Endothelial cell of umbilical vein (primary cell): ENCODE measurements around the gene PDK4. TPM values are rescaled to one million over a fixed set of nuclear protein-coding genes. Genes with fewer than 3 reads are reported as not detected.

Experiments
- BruUV-seq: library from RNA; stranded (reverse); fragments of 400-500 nt; replicated peaks from 2 replicates; lab custom pipeline; 2021; lab: Mats Ljungman, UMichigan
- CTCF ChIA-PET: fragments of 300-600, 350-600 bp; sonication (Branson Sonifier 250); formaldehyde crosslinking; loops from one replicate; lab custom pipeline; 2021; ENCODE audit warnings: antibody characterized with exemption, inconsistent platforms; lab: Charles Lee
- POLR2A ChIA-PET: fragments of 300-600, 350-600 bp; sonication (Branson Sonifier 250); formaldehyde crosslinking; loops from one replicate; lab custom pipeline; 2021; ENCODE audit warnings: antibody characterized with exemption, inconsistent platforms; lab: Charles Lee
- DNase-seq: peaks from one replicate; pipeline ENCODE4 v3.0.0-alpha.2; 2011; ENCODE audit warnings: low read depth, low spot score
- FAIRE-seq: peaks from 2 replicates; lab custom pipeline; 2011; peaks lifted over from hg19 to GRCh38; lab: Jason Lieb, UNC
- H2AFZ ChIP-seq: 2 replicates; pipeline ENCODE4 v1.6.0; 2012; ENCODE audit warnings: low read depth, low read length, control low read depth, inconsistent platforms
- H3K27ac ChIP-seq: 2 replicates; pipeline ENCODE4 v1.5.1; 2011; ENCODE audit warnings: low read depth, mild to moderate bottlenecking, control low read depth, low read length, moderate library complexity; ENCODE audit not compliant: insufficient read depth
- H3K27me3 ChIP-seq, 2 experiments: 2 replicates each; pipeline versions ENCODE4 v1.6.0 to v1.6.1; 2011; ENCODE audit warnings: low read length in 2 of 2, mixed read lengths in 1 of 2; ENCODE audit not compliant: control insufficient read depth in 2 of 2, insufficient read depth in 2 of 2
- H3K36me3 ChIP-seq, 2 experiments: 2 replicates in 1 of 2; 3 replicates in 1 of 2; pipeline ENCODE4 v1.5.1; 2011; ENCODE audit warnings: low read length in 2 of 2, mild to moderate bottlenecking in 1 of 2, moderate library complexity in 1 of 2; ENCODE audit not compliant: control insufficient read depth in 2 of 2, insufficient read depth in 2 of 2; ENCODE audit errors: extremely low read depth in 1 of 2
- H3K4me1 ChIP-seq: 3 replicates; pipeline ENCODE4 v1.5.1; 2011; ENCODE audit warnings: mild to moderate bottlenecking, low read length; ENCODE audit not compliant: control insufficient read depth, insufficient read depth; ENCODE audit errors: extremely low read depth
- H3K4me2 ChIP-seq: 2 replicates; pipeline ENCODE4 v1.6.1; 2011; ENCODE audit warnings: low read length, control low read depth, mixed read lengths; ENCODE audit not compliant: insufficient read depth
- H3K4me3 ChIP-seq, 3 experiments: fragments of 200-600 bp in 1 of 3; sonication (generic), shearing (Covaris generic) in 1 of 3; replicated peaks in 1 of 3; 2 replicates each; pipeline ENCODE4 v1.5.1; 2011 to 2016; ENCODE audit warnings: control low read depth in 3 of 3, low read length in 3 of 3, mild to moderate bottlenecking in 2 of 3, inconsistent platforms in 1 of 3, low read depth in 1 of 3, moderate library complexity in 1 of 3; ENCODE audit not compliant: insufficient read depth in 1 of 3
- H3K79me2 ChIP-seq: 2 replicates; pipeline ENCODE4 v1.6.0; 2012; ENCODE audit warnings: low read length, inconsistent platforms; ENCODE audit not compliant: control insufficient read depth, insufficient read depth
- H3K9ac ChIP-seq: replicated peaks from 2 replicates; pipeline ENCODE3; 2011; ENCODE audit warnings: low read length, control low read depth; ENCODE audit not compliant: insufficient read depth; ENCODE audit errors: extremely low read depth
- H3K9me1 ChIP-seq: replicated peaks from 3 replicates; pipeline ENCODE4 v1.6.0; 2011; ENCODE audit warnings: mild to moderate bottlenecking, low read length; ENCODE audit not compliant: control insufficient read depth, insufficient read depth; ENCODE audit errors: extremely low read depth
- H3K9me3 ChIP-seq: replicated peaks from 2 replicates; pipeline ENCODE4 v1.5.1; 2012; ENCODE audit warnings: low read length, inconsistent platforms; ENCODE audit not compliant: control insufficient read depth, insufficient read depth
- H4K20me1 ChIP-seq: replicated peaks from 2 replicates; pipeline ENCODE3; 2011; ENCODE audit warnings: mild to moderate bottlenecking, low read length; ENCODE audit not compliant: control insufficient read depth, insufficient read depth; ENCODE audit errors: extremely low read depth
- EZH2 ChIP-seq: IDR thresholded peaks from 2 replicates; pipeline ENCODE4 v1.6.1; 2012; ENCODE audit warnings: borderline replicate concordance, low read depth, mild to moderate bottlenecking, moderate library complexity, low read length, inconsistent platforms; ENCODE audit not compliant: severe bottlenecking
- FOS ChIP-seq: IDR thresholded peaks from 2 replicates; pipeline ENCODE4 v1.6.1; 2011; ENCODE audit warnings: mild to moderate bottlenecking, low read length, moderate library complexity, borderline replicate concordance; ENCODE audit not compliant: insufficient read depth
- JUN ChIP-seq: IDR thresholded peaks from 2 replicates; pipeline ENCODE4 v1.6.1; 2011; ENCODE audit warnings: borderline replicate concordance, low read depth; ENCODE audit not compliant: insufficient read length, insufficient read depth
- MYC ChIP-seq: IDR thresholded peaks from one replicate; pipeline ENCODE4 v1.6.1; 2011; ENCODE audit warnings: mild to moderate bottlenecking, low read depth, low read length
- POLR2AphosphoS5 ChIP-seq: IDR thresholded peaks from 2 replicates; pipeline ENCODE4 v1.6.1; 2012; ENCODE audit warnings: low read depth, mild to moderate bottlenecking, control low read depth, low read length, moderate library complexity; ENCODE audit not compliant: insufficient read depth
- dilution Hi-C: fragments of 300-500 bp; cut with MboI; formaldehyde crosslinking; loops from one replicate; pipeline ENCODE4 v1.15.0; 2019; ENCODE audit warnings: low sequenced_read_pairs; ENCODE audit not compliant: extremely low pct_ligation_motif_present
- intact Hi-C: fragments of 100-400 bp; cut with micrococcal nuclease; formaldehyde crosslinking; loops from one replicate; pipeline ENCODE4 v1.10.0; 2022
- polyA plus RNA-seq, 4 experiments: library from polyadenylated mRNA; depleted of rRNA in 3 of 4; stranded (reverse) in 3 of 4; unstranded in 1 of 4; fragments of >200 nt; gene quantifications; 2 replicates each; pipeline versions ENCODE4 v1.2.1 to v1.2.3, GENCODE V29; 2011 to 2012; ENCODE audit warnings: missing spikeins in 1 of 4
- total RNA-seq: library from RNA; stranded (reverse); gene quantifications from 2 replicates; pipeline ENCODE4 v1.2.3, GENCODE V29; 2021
- TF ChIP-seq, protein P1 (sequence below): IDR thresholded peaks from 2 replicates; pipeline ENCODE4 v1.6.1; 2011; ENCODE audit not compliant: insufficient read depth, insufficient read length
- TF ChIP-seq, protein P2 (sequence below), 2 donors: IDR thresholded peaks; 1 replicate in 1 of 2; 2 replicates in 1 of 2; pipeline ENCODE4 v1.5.1; 2011; ENCODE audit warnings: low read length in 2 of 2, mild to moderate bottlenecking in 2 of 2, moderate library complexity in 2 of 2, control low read depth in 1 of 2, inconsistent platforms in 1 of 2, low read depth in 1 of 2; ENCODE audit not compliant: insufficient read depth in 1 of 2; ENCODE audit errors: extremely low read depth in 1 of 2

Gene PDK4
- total and polyA plus RNA-seq, 2 donors (not counting 3 experiments of a cell fraction or from before 2014, with no cell fraction given): 0.75 to 2.5 TPM

- no peaks in the 10 kb centered on the region for H3K9me3 ChIP-seq
- H3K36me3 ChIP-seq: no peaks in the 10 kb centered on the region
- no peak for FAIRE-seq
- H3K9ac ChIP-seq: no peak overlapping the region
- no peak overlapping the region for H3K4me2 ChIP-seq
- no peaks in the 10 kb centered on the region for H3K9me1 ChIP-seq
- no peak for DNase-seq
- intact Hi-C loops (no loop called here), dilution Hi-C loops (no loop called here)
- no peaks in the 10 kb centered on the region for H4K20me1 ChIP-seq
- ChIA-PET CTCF (interaction anchor here (1.0 to 1.6 kb wide), 2 partner anchors 71 to 83 kb away, joined by 3 to 10 read pairs; no protein-coding TSS in a partner anchor), POLR2A (no interaction called here)
- TF ChIP-seq EZH2 (no peak), JUN (no peak), MYC (no peak), POLR2AphosphoS5 (no peak), FOS (no peak)
- TF ChIP-seq, protein P1, sequence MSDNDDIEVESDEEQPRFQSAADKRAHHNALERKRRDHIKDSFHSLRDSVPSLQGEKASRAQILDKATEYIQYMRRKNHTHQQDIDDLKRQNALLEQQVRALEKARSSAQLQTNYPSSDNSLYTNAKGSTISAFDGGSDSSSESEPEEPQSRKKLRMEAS: no peak
- TF ChIP-seq, protein P2, sequence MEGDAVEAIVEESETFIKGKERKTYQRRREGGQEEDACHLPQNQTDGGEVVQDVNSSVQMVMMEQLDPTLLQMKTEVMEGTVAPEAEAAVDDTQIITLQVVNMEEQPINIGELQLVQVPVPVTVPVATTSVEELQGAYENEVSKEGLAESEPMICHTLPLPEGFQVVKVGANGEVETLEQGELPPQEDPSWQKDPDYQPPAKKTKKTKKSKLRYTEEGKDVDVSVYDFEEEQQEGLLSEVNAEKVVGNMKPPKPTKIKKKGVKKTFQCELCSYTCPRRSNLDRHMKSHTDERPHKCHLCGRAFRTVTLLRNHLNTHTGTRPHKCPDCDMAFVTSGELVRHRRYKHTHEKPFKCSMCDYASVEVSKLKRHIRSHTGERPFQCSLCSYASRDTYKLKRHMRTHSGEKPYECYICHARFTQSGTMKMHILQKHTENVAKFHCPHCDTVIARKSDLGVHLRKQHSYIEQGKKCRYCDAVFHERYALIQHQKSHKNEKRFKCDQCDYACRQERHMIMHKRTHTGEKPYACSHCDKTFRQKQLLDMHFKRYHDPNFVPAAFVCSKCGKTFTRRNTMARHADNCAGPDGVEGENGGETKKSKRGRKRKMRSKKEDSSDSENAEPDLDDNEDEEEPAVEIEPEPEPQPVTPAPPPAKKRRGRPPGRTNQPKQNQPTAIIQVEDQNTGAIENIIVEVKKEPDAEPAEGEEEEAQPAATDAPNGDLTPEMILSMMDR (IDR thresholded peaks at IDR 0.05; ENCODE audit: extremely low read depth in 1 of 2, insufficient read depth in 1 of 2, low read depth in 1 of 2, low read length in 2 of 2): no peak
- H3K27me3 ChIP-seq: peaks cover 0 to 3% of the 10 kb centered on the region in 2 experiments
- H3K79me2 ChIP-seq: no peaks in the 10 kb centered on the region
- no peak overlapping the region for H2AFZ ChIP-seq
- BruUV-seq: no TSS peak
- H3K27ac ChIP-seq: no peak overlapping the region
- peaks cover 21% of the 10 kb centered on the region for H3K4me1 ChIP-seq
- no peak overlapping the region for H3K4me3 ChIP-seq
Measured at GRCh38 chr7:95607561-95607960, 11.2 kb upstream of the PDK4 start.
